Loucy (cell line): ENCODE measurements around the gene EXOSC10.
A peak's percentile ranks its signal among the peaks of the same experiment; 100 is the strongest.

Experiments used
- H2AFZ ChIP-seq: fragments of 200-600 bp; sonication (generic); 2 replicates; pipeline ENCODE4 v1.6.0; 2016; ENCODE audit warnings: antibody characterized with exemption, mild to moderate bottlenecking, low read length, moderate library complexity
- H3F3A ChIP-seq: fragments of 200-600 bp; 2 replicates; pipeline ENCODE4 v1.6.0; 2016; ENCODE audit warnings: antibody characterized with exemption, low read depth, mild to moderate bottlenecking
- H3K27me3 ChIP-seq: fragments of 200-600 bp; sonication (generic); 2 replicates; pipeline ENCODE4 v1.6.1; 2014; ENCODE audit warnings: low read length, mild to moderate bottlenecking; ENCODE audit not compliant: insufficient read depth, poor library complexity, severe bottlenecking
- H3K36me3 ChIP-seq: fragments of 200-600 bp; sonication (generic); 2 replicates; pipeline ENCODE4 v1.6.1; 2016; ENCODE audit warnings: low read length; ENCODE audit not compliant: insufficient read depth
- H3K4me1 ChIP-seq: fragments of 200-600 bp; sonication (generic); 2 replicates; pipeline ENCODE4 v1.5.1; 2014; ENCODE audit warnings: low read length, mild to moderate bottlenecking; ENCODE audit not compliant: insufficient read depth, poor library complexity, severe bottlenecking
- H3K4me2 ChIP-seq: fragments of 200-600 bp; sonication (generic); 2 replicates; pipeline ENCODE4 v1.6.0; 2014; ENCODE audit warnings: antibody characterized with exemption, low read length, low read depth, mild to moderate bottlenecking; ENCODE audit not compliant: poor library complexity, severe bottlenecking
- H3K4me3 ChIP-seq: fragments of 200-600 bp; sonication (generic); 2 replicates; pipeline ENCODE4 v1.5.1; 2014; ENCODE audit warnings: low read length, mild to moderate bottlenecking, mixed read lengths; ENCODE audit not compliant: poor library complexity, severe bottlenecking
- H3K79me2 ChIP-seq: fragments of 200-600 bp; sonication (generic); 2 replicates; pipeline ENCODE4 v1.6.1; 2014; ENCODE audit warnings: low read length; ENCODE audit not compliant: insufficient read depth
- H3K9ac ChIP-seq: fragments of 200-600 bp; sonication (generic); 2 replicates; pipeline ENCODE4 v1.6.0; 2014; ENCODE audit warnings: mild to moderate bottlenecking, low read depth, low read length, moderate library complexity; ENCODE audit not compliant: poor library complexity, severe bottlenecking
- H3K9me2 ChIP-seq: fragments of 200-600 bp; sonication (generic); replicated peaks from 2 replicates; pipeline ENCODE4 v1.6.1; 2016; ENCODE audit warnings: low read depth, low read length, mixed read lengths
- H3K9me3 ChIP-seq: fragments of 200-600 bp; sonication (generic); 2 replicates; pipeline ENCODE4 v1.6.1; 2014; ENCODE audit warnings: mild to moderate bottlenecking, antibody characterized with exemption, low read length, low read depth; ENCODE audit not compliant: insufficient read depth
- H4K20me1 ChIP-seq: fragments of 200-600 bp; sonication (generic); 2 replicates; pipeline ENCODE4 v1.6.0; 2014; ENCODE audit warnings: antibody characterized with exemption, low read length, mild to moderate bottlenecking; ENCODE audit not compliant: insufficient read depth, poor library complexity, severe bottlenecking
- CTCF ChIP-seq: fragments of 200-600 bp; sonication (generic); conservative IDR thresholded peaks from 2 replicates; pipeline ENCODE4 v1.5.1; 2014; ENCODE audit warnings: mild to moderate bottlenecking, antibody characterized with exemption, low read length
- EZH2phosphoT487 ChIP-seq: fragments of 200-600 bp; IDR thresholded peaks from 2 replicates; pipeline ENCODE4 v1.6.1; 2018; ENCODE audit warnings: antibody characterized with exemption, mild to moderate bottlenecking, moderate library complexity, borderline replicate concordance

EXOSC10 gene

GRCh38 chr1:11067716-11068599, 31.7 kb downstream of the EXOSC10 start:
- no peak overlapping the region for H3K4me3 ChIP-seq
- H2AFZ ChIP-seq: no peak overlapping the region
- no peaks in the 10 kb centered on the region for H3K79me2 ChIP-seq
- H3K9ac ChIP-seq: peak overlapping the region; percentile 65
- H3K4me2 ChIP-seq: peak overlapping the region; percentile 88
- H3K4me1 ChIP-seq: peaks cover 25% of the 10 kb centered on the region
- peaks cover 5% of the 10 kb centered on the region; the same call in 1 of the 2 replicates for H3F3A ChIP-seq
- peaks cover 65% of the 10 kb centered on the region; the same call in 1 of the 2 replicates for H3K36me3 ChIP-seq
- no peaks in the 10 kb centered on the region for H3K9me3 ChIP-seq
- H4K20me1 ChIP-seq: no peaks in the 10 kb centered on the region
- no peak for TF ChIP-seq CTCF
- H3K27me3 ChIP-seq: no peaks in the 10 kb centered on the region
- H3K9me2 ChIP-seq: no peaks in the 10 kb centered on the region

- H3K9me3 ChIP-seq: no peaks in the 10 kb centered on the region
- no peak overlapping the region for H3K9ac ChIP-seq
- H3K27me3 ChIP-seq: no peaks in the 10 kb centered on the region
- H3K4me2 ChIP-seq: no peak overlapping the region
- no peak overlapping the region for H3K4me3 ChIP-seq
- H3K4me1 ChIP-seq: peaks cover 43% of the 10 kb centered on the region
- H3K9me2 ChIP-seq: no peaks in the 10 kb centered on the region
- H2AFZ ChIP-seq: no peak overlapping the region
- peaks cover 5% of the 10 kb centered on the region; the same call in 1 of the 2 replicates for H3F3A ChIP-seq
- H4K20me1 ChIP-seq: no peaks in the 10 kb centered on the region
- H3K79me2 ChIP-seq: peaks cover 10% of the 10 kb centered on the region
- TF ChIP-seq EZH2phosphoT487 (no peak), CTCF (no peak)
- peaks cover 44% of the 10 kb centered on the region; the same call in 1 of the 2 replicates for H3K36me3 ChIP-seq
Measured at GRCh38 chr1:11065796-11066195, 33.9 kb downstream of the EXOSC10 start.

GRCh38 chr1:11064942-11065341, 34.7 kb downstream of the EXOSC10 start:
- peaks cover 38% of the 10 kb centered on the region; the same call in 1 of the 2 replicates for H3K36me3 ChIP-seq
- TF ChIP-seq EZH2phosphoT487: no peak
- TF ChIP-seq CTCF: no peak

More at GRCh38 chr1:11064942-11065341, 34.7 kb downstream of the EXOSC10 start:
- Histone ChIP-seq H4K20me1 (no peaks in the 10 kb centered on the region), H3K9ac (no peak overlapping the region), H3K27me3 (no peaks in the 10 kb centered on the region), H3K4me1 (peaks cover 45% of the 10 kb centered on the region), H3K9me2 (no peaks in the 10 kb centered on the region), H3K9me3 (no peaks in the 10 kb centered on the region), H3K79me2 (peaks cover 16% of the 10 kb centered on the region), H3K4me2 (no peak overlapping the region), H3K4me3 (no peak overlapping the region), H2AFZ (no peak overlapping the region), H3F3A (peaks cover 5% of the 10 kb centered on the region; the same call in 1 of the 2 replicates)
